Endothelial cell of umbilical vein (primary cell): ENCODE data around the gene CEP55. TPM values are rescaled to one million over a fixed set of nuclear protein-coding genes. Genes with fewer than 3 reads are reported as not detected.

Experiments used
- BruUV-seq: library from RNA; stranded (reverse); fragments of 400-500 nt; replicated peaks from 2 replicates; lab custom pipeline; 2021; lab: Mats Ljungman, UMichigan
- CTCF ChIA-PET: fragments of 300-600, 350-600 bp; sonication (Branson Sonifier 250); formaldehyde crosslinking; loops from one replicate; lab custom pipeline; 2021; ENCODE audit warnings: antibody characterized with exemption, inconsistent platforms; lab: Charles Lee
- POLR2A ChIA-PET: fragments of 300-600, 350-600 bp; sonication (Branson Sonifier 250); formaldehyde crosslinking; loops from one replicate; lab custom pipeline; 2021; ENCODE audit warnings: antibody characterized with exemption, inconsistent platforms; lab: Charles Lee
- DNase-seq: peaks from one replicate; pipeline ENCODE4 v3.0.0-alpha.2; 2011; ENCODE audit warnings: low read depth, low spot score
- FAIRE-seq: peaks from 2 replicates; lab custom pipeline; 2011; peaks lifted over from hg19 to GRCh38; lab: Jason Lieb, UNC
- H2AFZ ChIP-seq: 2 replicates; pipeline ENCODE4 v1.6.0; 2012; ENCODE audit warnings: low read depth, low read length, control low read depth, inconsistent platforms
- H3K27ac ChIP-seq: 2 replicates; pipeline ENCODE4 v1.5.1; 2011; ENCODE audit warnings: low read depth, mild to moderate bottlenecking, control low read depth, low read length, moderate library complexity; ENCODE audit not compliant: insufficient read depth
- H3K27me3 ChIP-seq, 2 experiments: 2 replicates each; pipeline versions ENCODE4 v1.6.0 to v1.6.1; 2011; ENCODE audit warnings: low read length in 2 of 2, mixed read lengths in 1 of 2; ENCODE audit not compliant: control insufficient read depth in 2 of 2, insufficient read depth in 2 of 2
- H3K36me3 ChIP-seq, 2 experiments: 2 replicates in 1 of 2; 3 replicates in 1 of 2; pipeline ENCODE4 v1.5.1; 2011; ENCODE audit warnings: low read length in 2 of 2, mild to moderate bottlenecking in 1 of 2, moderate library complexity in 1 of 2; ENCODE audit not compliant: control insufficient read depth in 2 of 2, insufficient read depth in 2 of 2; ENCODE audit errors: extremely low read depth in 1 of 2
- H3K4me1 ChIP-seq: 3 replicates; pipeline ENCODE4 v1.5.1; 2011; ENCODE audit warnings: mild to moderate bottlenecking, low read length; ENCODE audit not compliant: control insufficient read depth, insufficient read depth; ENCODE audit errors: extremely low read depth
- H3K4me2 ChIP-seq: 2 replicates; pipeline ENCODE4 v1.6.1; 2011; ENCODE audit warnings: low read length, control low read depth, mixed read lengths; ENCODE audit not compliant: insufficient read depth
- H3K4me3 ChIP-seq, 3 experiments: fragments of 200-600 bp in 1 of 3; sonication (generic), shearing (Covaris generic) in 1 of 3; replicated peaks in 1 of 3; 2 replicates each; pipeline ENCODE4 v1.5.1; 2011 to 2016; ENCODE audit warnings: control low read depth in 3 of 3, low read length in 3 of 3, mild to moderate bottlenecking in 2 of 3, inconsistent platforms in 1 of 3, low read depth in 1 of 3, moderate library complexity in 1 of 3; ENCODE audit not compliant: insufficient read depth in 1 of 3
- H3K79me2 ChIP-seq: 2 replicates; pipeline ENCODE4 v1.6.0; 2012; ENCODE audit warnings: low read length, inconsistent platforms; ENCODE audit not compliant: control insufficient read depth, insufficient read depth
- H3K9ac ChIP-seq: replicated peaks from 2 replicates; pipeline ENCODE3; 2011; ENCODE audit warnings: low read length, control low read depth; ENCODE audit not compliant: insufficient read depth; ENCODE audit errors: extremely low read depth
- H3K9me1 ChIP-seq: replicated peaks from 3 replicates; pipeline ENCODE4 v1.6.0; 2011; ENCODE audit warnings: mild to moderate bottlenecking, low read length; ENCODE audit not compliant: control insufficient read depth, insufficient read depth; ENCODE audit errors: extremely low read depth
- H3K9me3 ChIP-seq: replicated peaks from 2 replicates; pipeline ENCODE4 v1.5.1; 2012; ENCODE audit warnings: low read length, inconsistent platforms; ENCODE audit not compliant: control insufficient read depth, insufficient read depth
- H4K20me1 ChIP-seq: replicated peaks from 2 replicates; pipeline ENCODE3; 2011; ENCODE audit warnings: mild to moderate bottlenecking, low read length; ENCODE audit not compliant: control insufficient read depth, insufficient read depth; ENCODE audit errors: extremely low read depth
- CTCF ChIP-seq, 2 donors: IDR thresholded peaks; 1 replicate in 1 of 2; 2 replicates in 1 of 2; pipeline ENCODE4 v1.5.1; 2011; ENCODE audit warnings: low read length in 2 of 2, mild to moderate bottlenecking in 2 of 2, moderate library complexity in 2 of 2, control low read depth in 1 of 2, inconsistent platforms in 1 of 2, low read depth in 1 of 2; ENCODE audit not compliant: insufficient read depth in 1 of 2; ENCODE audit errors: extremely low read depth in 1 of 2
- EZH2 ChIP-seq: IDR thresholded peaks from 2 replicates; pipeline ENCODE4 v1.6.1; 2012; ENCODE audit warnings: borderline replicate concordance, low read depth, mild to moderate bottlenecking, moderate library complexity, low read length, inconsistent platforms; ENCODE audit not compliant: severe bottlenecking
- FOS ChIP-seq: IDR thresholded peaks from 2 replicates; pipeline ENCODE4 v1.6.1; 2011; ENCODE audit warnings: mild to moderate bottlenecking, low read length, moderate library complexity, borderline replicate concordance; ENCODE audit not compliant: insufficient read depth
- GATA2 ChIP-seq: IDR thresholded peaks from 2 replicates; pipeline ENCODE4 v1.7.0; 2011; ENCODE audit warnings: low read depth, mild to moderate bottlenecking, moderate library complexity, mixed read lengths, low read length; ENCODE audit not compliant: insufficient read length, insufficient read depth
- JUN ChIP-seq: IDR thresholded peaks from 2 replicates; pipeline ENCODE4 v1.6.1; 2011; ENCODE audit warnings: borderline replicate concordance, low read depth; ENCODE audit not compliant: insufficient read length, insufficient read depth
- MAX ChIP-seq: IDR thresholded peaks from 2 replicates; pipeline ENCODE4 v1.6.1; 2011; ENCODE audit not compliant: insufficient read depth, insufficient read length
- MYC ChIP-seq: IDR thresholded peaks from one replicate; pipeline ENCODE4 v1.6.1; 2011; ENCODE audit warnings: mild to moderate bottlenecking, low read depth, low read length
- POLR2A ChIP-seq: IDR thresholded peaks from 2 replicates; pipeline ENCODE4 v1.6.1; 2012; ENCODE audit warnings: low read depth, mild to moderate bottlenecking, control low read depth, low read length
- POLR2AphosphoS5 ChIP-seq: IDR thresholded peaks from 2 replicates; pipeline ENCODE4 v1.6.1; 2012; ENCODE audit warnings: low read depth, mild to moderate bottlenecking, control low read depth, low read length, moderate library complexity; ENCODE audit not compliant: insufficient read depth
- dilution Hi-C: fragments of 300-500 bp; cut with MboI; formaldehyde crosslinking; loops from one replicate; pipeline ENCODE4 v1.15.0; 2019; ENCODE audit warnings: low sequenced_read_pairs; ENCODE audit not compliant: extremely low pct_ligation_motif_present
- intact Hi-C: fragments of 100-400 bp; cut with micrococcal nuclease; formaldehyde crosslinking; loops from one replicate; pipeline ENCODE4 v1.10.0; 2022
- polyA plus RNA-seq, 4 experiments: library from polyadenylated mRNA; depleted of rRNA in 3 of 4; stranded (reverse) in 3 of 4; unstranded in 1 of 4; fragments of >200 nt; gene quantifications; 2 replicates each; pipeline versions ENCODE4 v1.2.1 to v1.2.3, GENCODE V29; 2011 to 2012; ENCODE audit warnings: missing spikeins in 1 of 4
- total RNA-seq: library from RNA; stranded (reverse); gene quantifications from 2 replicates; pipeline ENCODE4 v1.2.3, GENCODE V29; 2021

CEP55 gene
- total and polyA plus RNA-seq, 2 donors (not counting 3 experiments of a cell fraction or from before 2014, with no cell fraction given): 17.4 to 63.0 TPM

DNA sequence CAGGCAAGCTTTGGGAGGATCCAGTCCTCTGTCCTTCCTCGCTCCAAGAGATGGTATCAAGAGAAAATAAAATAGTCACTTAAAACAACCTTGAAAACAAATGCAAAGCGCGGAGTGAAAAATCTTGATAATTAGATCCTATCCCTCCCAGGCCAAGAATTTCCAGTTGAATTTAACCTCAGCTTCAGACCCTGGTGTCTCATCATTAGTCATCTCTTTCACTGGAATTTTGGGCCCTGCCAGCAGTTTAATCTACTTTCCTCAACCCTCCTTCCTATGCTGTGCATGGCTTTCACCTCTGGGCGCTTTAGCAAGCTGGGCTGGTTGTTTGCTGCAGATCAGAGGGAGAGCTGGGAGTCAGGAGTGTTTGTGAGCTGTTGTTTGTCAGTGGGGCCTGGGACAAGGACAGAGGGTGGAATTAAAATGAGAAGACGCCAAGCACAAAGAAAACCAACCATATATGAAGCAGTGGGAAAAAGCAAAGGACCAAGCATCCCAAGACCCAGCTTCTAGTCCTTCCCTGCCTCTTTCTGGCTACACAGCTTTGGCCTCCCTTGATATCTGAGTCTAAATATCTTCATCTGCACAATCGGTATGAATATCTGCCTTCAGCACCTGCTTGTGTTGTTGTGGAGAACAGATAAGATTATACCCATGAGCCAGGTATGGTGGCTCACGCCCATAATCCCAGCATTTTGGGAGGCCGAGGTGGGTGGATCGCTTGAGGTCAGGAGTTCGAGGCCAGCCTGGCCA, 27.8 kb upstream of the CEP55 start:
- no peaks in the 10 kb centered on the region for H3K9me3 ChIP-seq
- DNase-seq (peak; percentile 91), FAIRE-seq (peak; percentile 95)
- peak overlapping the region; percentile 73 for H3K9ac ChIP-seq
- H4K20me1 ChIP-seq: no peaks in the 10 kb centered on the region
- dilution Hi-C loops (no loop called here), intact Hi-C loops (loop anchor here (10.0 kb wide), 1 partner anchor 634 kb away; no protein-coding TSS in a partner anchor)
- H3K79me2 ChIP-seq: peaks cover 63% of the 10 kb centered on the region
- peak; percentile 76 for TF ChIP-seq JUN
- peak; percentile 83 for TF ChIP-seq GATA2
- TF ChIP-seq FOS: peak; percentile 92
- no peak for TF ChIP-seq MYC
- TF ChIP-seq EZH2: no peak
- peak; percentile 88 for TF ChIP-seq POLR2AphosphoS5
- peak; percentile 70 for TF ChIP-seq POLR2A
- no peak for TF ChIP-seq CTCF (IDR thresholded peaks at IDR 0.05; ENCODE audit: extremely low read depth in 1 of 2, insufficient read depth in 1 of 2, low read depth in 1 of 2, low read length in 2 of 2)
- TF ChIP-seq MAX: no peak
- POLR2A ChIA-PET: interaction anchor here (1.1 to 1.2 kb wide), 2 partner anchors 9 to 14 kb away, joined by 3 to 7 read pairs; partner anchors contain the start of gene MYOF
- peaks cover 4 to 6% of the 10 kb centered on the region in 2 experiments for H3K36me3 ChIP-seq
- H2AFZ ChIP-seq: no peak overlapping the region
- H3K27me3 ChIP-seq: no peaks in the 10 kb centered on the region
- H3K4me1 ChIP-seq: peaks cover 90% of the 10 kb centered on the region
- H3K9me1 ChIP-seq: no peaks in the 10 kb centered on the region
- peak overlapping the region; percentile 86 for H3K27ac ChIP-seq
- peak overlapping the region; percentile 62 for H3K4me2 ChIP-seq
- no TSS peak for BruUV-seq
- H3K4me3 ChIP-seq: peak overlapping the region in 1 of 3 experiments; percentile 10
- CTCF ChIA-PET: interaction anchor here (1.4 to 4.3 kb wide), 4 partner anchors 10 to 92 kb away, joined by 3 to 79 read pairs (median 7); partner anchors contain the start of gene MYOF
